GM20000 (cell line): ENCODE measurements around the gene FCN2.

Source experiments
- DNase-seq: peaks from one replicate; pipeline ENCODE4 v3.0.0; 2012; ENCODE audit warnings: low spot score
- TF ChIP-seq, protein P1 (sequence below): IDR thresholded peaks from 2 replicates; pipeline ENCODE4 v1.5.1; 2012; ENCODE audit warnings: mild to moderate bottlenecking, control low read depth; ENCODE audit errors: extremely low read depth, missing control alignments

FCN2 gene

DNA sequence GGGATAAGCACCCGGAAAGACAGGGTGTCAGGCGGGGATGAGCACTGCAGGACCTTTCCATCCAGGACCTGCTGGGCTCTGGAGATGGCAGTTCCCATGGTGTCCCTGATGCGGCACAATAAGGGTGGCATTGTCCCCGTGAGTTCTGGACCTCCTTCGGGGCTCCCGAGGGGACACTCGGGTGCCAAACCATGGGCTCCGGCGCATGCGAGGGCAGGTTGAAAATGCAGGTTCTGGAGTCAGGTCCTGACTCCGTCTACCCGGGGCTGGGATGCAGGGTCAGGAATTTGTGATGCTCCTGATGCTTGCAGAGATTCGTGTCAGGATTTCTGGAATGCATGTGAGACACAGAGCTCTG, 682 bp downstream of the FCN2 start:
- no peak for DNase-seq
- TF ChIP-seq, protein P1, sequence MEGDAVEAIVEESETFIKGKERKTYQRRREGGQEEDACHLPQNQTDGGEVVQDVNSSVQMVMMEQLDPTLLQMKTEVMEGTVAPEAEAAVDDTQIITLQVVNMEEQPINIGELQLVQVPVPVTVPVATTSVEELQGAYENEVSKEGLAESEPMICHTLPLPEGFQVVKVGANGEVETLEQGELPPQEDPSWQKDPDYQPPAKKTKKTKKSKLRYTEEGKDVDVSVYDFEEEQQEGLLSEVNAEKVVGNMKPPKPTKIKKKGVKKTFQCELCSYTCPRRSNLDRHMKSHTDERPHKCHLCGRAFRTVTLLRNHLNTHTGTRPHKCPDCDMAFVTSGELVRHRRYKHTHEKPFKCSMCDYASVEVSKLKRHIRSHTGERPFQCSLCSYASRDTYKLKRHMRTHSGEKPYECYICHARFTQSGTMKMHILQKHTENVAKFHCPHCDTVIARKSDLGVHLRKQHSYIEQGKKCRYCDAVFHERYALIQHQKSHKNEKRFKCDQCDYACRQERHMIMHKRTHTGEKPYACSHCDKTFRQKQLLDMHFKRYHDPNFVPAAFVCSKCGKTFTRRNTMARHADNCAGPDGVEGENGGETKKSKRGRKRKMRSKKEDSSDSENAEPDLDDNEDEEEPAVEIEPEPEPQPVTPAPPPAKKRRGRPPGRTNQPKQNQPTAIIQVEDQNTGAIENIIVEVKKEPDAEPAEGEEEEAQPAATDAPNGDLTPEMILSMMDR = no peak

- DNase-seq = no peak
- TF ChIP-seq, protein P1 = no peak
Observed at GRCh38 chr9:134882204-134882785, 1.7 kb downstream of the FCN2 start.

DNA sequence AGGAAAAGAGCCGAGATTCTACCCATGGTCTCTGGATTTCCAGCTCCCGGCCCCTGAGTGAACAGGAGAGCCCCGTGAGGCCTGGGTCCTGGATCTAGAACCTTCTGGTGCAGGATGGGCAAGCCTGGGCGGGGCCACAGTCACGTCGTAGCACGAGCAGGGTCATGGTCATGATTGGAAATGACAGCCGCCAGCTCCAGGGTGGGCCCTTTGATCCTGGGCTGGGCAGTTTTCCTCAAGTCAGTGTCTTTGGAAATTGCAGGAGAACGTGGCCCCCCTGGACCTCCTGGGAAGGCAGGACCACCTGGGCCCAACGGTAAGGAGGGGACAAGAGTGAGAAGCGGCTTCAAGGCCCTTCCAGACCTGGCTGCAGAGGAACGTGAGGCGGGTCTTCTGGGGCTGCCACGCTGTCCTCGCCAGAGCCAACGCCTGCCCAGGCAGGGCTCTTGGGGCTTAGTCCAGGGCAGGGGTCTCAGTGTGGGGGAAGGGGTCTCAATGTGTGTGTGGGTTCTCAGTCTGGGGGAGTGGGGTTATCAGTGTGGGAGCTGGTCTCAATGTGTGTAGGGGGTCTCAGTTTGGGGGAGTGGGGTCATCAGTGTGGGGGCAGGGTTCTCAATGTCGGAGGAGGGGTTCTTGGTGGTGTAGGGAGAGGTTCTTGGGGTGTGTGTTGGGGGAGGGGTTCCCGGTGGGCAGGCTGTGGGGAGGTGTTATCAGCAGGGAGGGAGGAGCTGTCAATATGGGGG, 2.6 kb downstream of the FCN2 start:
- DNase-seq = no peak
- TF ChIP-seq, protein P1 = no peak

DNA sequence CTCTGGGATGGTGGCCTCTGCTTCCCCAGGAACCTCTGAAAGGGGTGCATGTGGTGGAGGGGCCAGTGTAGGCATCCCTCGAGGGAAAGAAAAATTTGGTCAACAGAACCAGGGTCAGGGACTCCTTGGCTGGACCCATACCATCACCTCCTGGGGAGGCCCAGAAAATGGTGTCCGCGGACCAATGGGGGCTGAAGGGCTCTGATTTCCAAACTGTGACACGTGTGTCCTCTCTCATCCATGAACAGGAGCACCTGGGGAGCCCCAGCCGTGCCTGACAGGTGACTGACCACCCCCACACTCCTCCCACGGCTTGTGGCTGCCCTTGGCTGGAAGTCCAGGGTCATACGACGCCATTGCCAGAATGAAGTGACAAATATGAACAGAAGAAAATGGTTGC, 3.9 kb downstream of the FCN2 start:
- TF ChIP-seq, protein P1 = no peak
- DNase-seq = no peak

GRCh38 chr9:134885001-134885678, 4.5 kb downstream of the FCN2 start:
- TF ChIP-seq, protein P1 = no peak
- DNase-seq = no peak

DNA sequence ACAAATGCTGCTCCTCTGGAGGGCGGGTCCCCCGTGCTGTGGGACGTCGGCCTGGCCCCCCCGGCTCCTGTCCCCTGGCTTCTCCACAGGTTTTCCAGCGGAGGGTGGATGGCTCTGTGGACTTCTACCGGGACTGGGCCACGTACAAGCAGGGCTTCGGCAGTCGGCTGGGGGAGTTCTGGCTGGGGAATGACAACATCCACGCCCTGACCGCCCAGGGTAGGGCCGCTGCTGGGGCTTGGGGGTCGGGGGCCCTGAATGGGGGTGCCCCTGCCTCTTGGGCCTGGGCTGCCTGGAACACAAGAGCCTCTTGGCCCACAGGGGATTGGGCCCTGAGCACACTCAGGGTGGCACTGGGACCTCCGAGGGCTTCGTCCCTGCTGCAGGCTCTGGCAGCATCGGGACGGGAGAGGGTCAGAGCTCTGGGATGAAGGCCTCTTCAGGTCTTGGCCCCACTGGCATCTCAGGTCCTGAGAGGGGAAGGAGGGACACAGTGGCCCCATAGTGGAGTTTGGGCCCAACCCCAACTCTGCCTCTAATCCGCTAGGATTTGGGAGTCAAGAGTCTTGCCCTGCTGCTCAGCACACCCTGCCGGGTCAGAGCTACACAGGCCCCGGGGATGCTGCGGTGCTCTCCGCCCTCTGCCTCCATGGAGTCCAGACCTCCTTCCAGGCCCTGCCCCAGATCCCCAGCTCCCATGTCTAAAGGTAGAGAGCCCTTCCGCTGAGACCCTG, 5.2 kb downstream of the FCN2 start:
- DNase-seq = no peak
- TF ChIP-seq, protein P1 = no peak

GRCh38 chr9:134886413-134886913, 5.9 kb downstream of the FCN2 start:
- TF ChIP-seq, protein P1 = no peak
- no peak for DNase-seq
